Duodenal mucosa (tissue), 2 donors: ENCODE data around the gene CDC14A.

Experiments
- H3K27ac ChIP-seq: one replicate; pipeline ENCODE4 v1.7.0; 2013; ENCODE audit warnings: low read depth, low read length
- H3K27me3 ChIP-seq, 2 donors: one replicate each; pipeline ENCODE4 v1.7.0; 2013; ENCODE audit warnings: low read length in 2 of 2, control low read depth in 1 of 2; ENCODE audit not compliant: insufficient read depth in 2 of 2, control insufficient read depth in 1 of 2
- H3K36me3 ChIP-seq, 2 donors: one replicate each; pipeline ENCODE4 v1.7.0; 2013; ENCODE audit warnings: low read length in 2 of 2, control low read depth in 1 of 2; ENCODE audit not compliant: insufficient read depth in 2 of 2, control insufficient read depth in 1 of 2
- H3K4me1 ChIP-seq, 2 donors: one replicate each; pipeline ENCODE4 v1.7.0; 2013; ENCODE audit warnings: low read length in 2 of 2, control low read depth in 1 of 2; ENCODE audit not compliant: insufficient read depth in 2 of 2, control insufficient read depth in 1 of 2
- H3K4me3 ChIP-seq, 2 donors: one replicate each; pipeline ENCODE4 v1.7.0; 2013; ENCODE audit warnings: low read length in 2 of 2, low read depth in 1 of 2
- H3K9ac ChIP-seq, 2 donors: one replicate each; pipeline ENCODE4 v1.7.0; 2013; ENCODE audit warnings: low read length in 2 of 2, low read depth in 1 of 2
- H3K9me3 ChIP-seq, 2 donors: one replicate each; pipeline ENCODE4 v1.7.0; 2013; ENCODE audit warnings: low read length in 2 of 2, control low read depth in 1 of 2; ENCODE audit not compliant: control insufficient read depth in 1 of 2

CDC14A gene

DNA sequence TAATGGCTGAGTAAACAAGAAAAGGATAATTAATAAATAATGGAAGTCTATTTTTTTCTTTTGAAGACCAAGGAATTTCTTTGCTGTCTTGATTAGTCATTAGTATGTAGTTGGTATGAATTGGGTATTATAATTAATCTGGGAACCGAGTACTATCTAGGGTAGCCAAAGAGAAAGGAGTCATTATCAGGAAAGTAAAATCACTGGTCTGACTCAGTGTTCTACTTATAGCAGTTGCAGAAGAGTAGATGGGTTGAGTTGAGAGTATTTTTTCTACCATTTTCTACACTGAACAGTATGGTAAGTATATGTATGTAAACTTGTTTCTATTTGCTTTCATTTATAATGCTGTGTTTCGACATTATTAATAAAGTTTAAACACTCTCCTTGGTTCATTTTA is 26.6 kb downstream of the CDC14A start:
- H3K4me1 ChIP-seq: peaks cover 14 to 23% of the 10 kb centered on the region in 2 donors
- no peak overlapping the region for H3K9ac ChIP-seq
- no peaks in the 10 kb centered on the region for H3K9me3 ChIP-seq
- H3K36me3 ChIP-seq: no peaks in the 10 kb centered on the region
- no peak overlapping the region for H3K4me3 ChIP-seq
- H3K27ac ChIP-seq: no peak overlapping the region
- H3K27me3 ChIP-seq: no peaks in the 10 kb centered on the region

DNA sequence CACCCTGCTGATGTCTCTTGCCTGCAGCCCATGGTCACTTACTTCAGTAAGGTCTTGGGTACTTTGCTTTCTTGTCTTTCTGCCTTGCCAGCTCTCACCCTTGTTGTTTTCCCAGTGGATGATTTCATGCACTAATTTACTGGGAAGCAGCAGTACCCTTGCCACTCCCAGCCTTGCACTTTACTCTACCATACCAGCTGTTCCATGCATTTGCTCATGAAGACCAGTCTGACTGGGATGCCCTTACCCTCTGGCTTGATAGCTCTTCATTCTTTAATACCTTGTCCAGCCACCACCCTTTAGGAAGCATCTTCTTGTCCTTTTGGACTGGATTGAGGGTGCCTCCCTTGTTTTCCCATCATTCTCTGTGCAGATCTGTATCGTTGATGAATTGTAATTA is 28.3 kb downstream of the CDC14A start:
- H3K36me3 ChIP-seq: no peaks in the 10 kb centered on the region
- no peaks in the 10 kb centered on the region for H3K27me3 ChIP-seq
- H3K4me1 ChIP-seq: peaks cover 24 to 33% of the 10 kb centered on the region in 2 donors
- no peak overlapping the region for H3K9ac ChIP-seq
- H3K27ac ChIP-seq: no peak overlapping the region
- no peaks in the 10 kb centered on the region for H3K9me3 ChIP-seq
- H3K4me3 ChIP-seq: no peak overlapping the region

DNA sequence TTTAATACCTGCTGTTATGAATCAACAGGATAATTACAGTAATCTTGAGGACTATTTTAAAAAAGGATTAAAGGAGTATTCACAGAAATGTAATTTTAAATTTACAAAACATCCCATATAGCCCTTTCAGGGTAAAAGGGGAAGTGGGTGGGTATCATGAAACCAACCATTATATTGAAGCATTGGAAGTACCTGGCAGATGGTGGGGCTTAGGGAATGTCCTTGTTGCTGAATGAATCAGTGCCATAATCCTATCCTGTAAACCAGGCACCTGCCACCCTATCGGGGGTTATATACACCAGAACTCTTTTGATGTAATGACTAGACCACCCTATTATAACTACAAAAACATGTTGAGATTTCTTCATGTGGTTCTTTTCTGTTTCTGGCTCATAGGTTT is 30.4 kb downstream of the CDC14A start:
- Histone ChIP-seq H3K36me3 (no peaks in the 10 kb centered on the region), H3K4me1 (peaks cover 24 to 33% of the 10 kb centered on the region in 2 donors), H3K27ac (no peak overlapping the region)

DNA sequence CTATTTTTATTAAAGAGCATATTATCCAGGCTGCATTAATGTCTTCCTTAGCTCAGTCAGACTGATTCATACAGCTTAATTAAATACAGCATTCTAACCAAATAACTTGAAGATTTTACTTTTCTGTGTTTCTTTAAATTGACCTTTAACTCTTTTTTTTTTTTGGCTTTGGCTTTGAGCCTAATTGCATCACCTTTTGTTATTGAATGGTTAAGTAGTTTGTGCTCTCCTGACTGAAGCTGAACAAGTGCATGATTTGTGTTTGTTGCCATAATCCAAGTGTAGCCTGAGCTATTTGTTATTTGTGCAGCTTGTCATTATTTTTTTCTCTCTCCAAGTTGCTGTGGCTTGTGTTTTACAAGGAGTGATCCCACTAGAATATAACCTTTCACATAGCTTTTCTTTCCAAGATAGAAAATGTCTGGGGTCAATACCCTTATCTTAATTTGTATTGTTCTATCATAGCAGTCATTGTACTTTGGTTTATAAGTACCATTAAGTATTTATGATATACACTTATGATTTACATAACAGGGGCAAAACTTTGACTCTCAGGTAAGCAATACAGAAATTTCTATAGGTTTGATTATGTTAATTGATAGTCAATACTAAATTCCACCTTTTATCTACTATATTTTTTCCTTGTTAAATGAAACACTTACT is 31.6 kb downstream of the CDC14A start:
- Histone ChIP-seq H3K4me1 (peaks cover 24 to 40% of the 10 kb centered on the region in 2 donors), H3K27me3 (no peaks in the 10 kb centered on the region), H3K9me3 (no peaks in the 10 kb centered on the region), H3K27ac (no peak overlapping the region), H3K4me3 (peak overlapping the region in 1 of 2 donors; percentile 16), H3K9ac (no peak overlapping the region), H3K36me3 (no peaks in the 10 kb centered on the region)

More for the DNA sequence above, 30.4 kb downstream of the CDC14A start:
- H3K9me3 ChIP-seq: no peaks in the 10 kb centered on the region
- H3K4me3 ChIP-seq: no peak overlapping the region
- no peak overlapping the region for H3K9ac ChIP-seq
- no peaks in the 10 kb centered on the region for H3K27me3 ChIP-seq

DNA sequence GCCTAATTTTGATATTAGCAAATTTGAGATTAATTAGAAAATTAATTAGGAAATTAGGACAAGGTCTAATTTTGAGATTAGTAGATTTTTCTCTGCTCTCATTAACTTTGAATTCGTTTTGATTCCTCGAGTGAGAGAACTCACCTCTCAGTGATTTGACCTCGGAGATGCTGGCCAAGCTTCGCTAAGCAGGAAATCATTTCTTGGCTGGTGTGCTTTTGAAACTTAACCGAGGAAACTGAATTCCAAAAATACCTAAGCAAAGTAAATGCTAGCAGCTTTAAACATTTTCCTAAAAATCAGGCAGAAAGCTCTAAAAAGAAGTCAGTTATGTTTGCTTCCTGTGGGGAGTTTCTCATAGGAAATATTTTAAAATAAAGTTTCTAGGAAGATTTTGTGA is 34.9 kb downstream of the CDC14A start:
- Histone ChIP-seq H3K27ac (no peak overlapping the region), H3K4me3 (no peak overlapping the region), H3K27me3 (no peaks in the 10 kb centered on the region), H3K4me1 (peaks cover 21 to 30% of the 10 kb centered on the region in 2 donors), H3K9ac (no peak overlapping the region), H3K36me3 (peaks cover 0 to 11% of the 10 kb centered on the region in 2 donors), H3K9me3 (no peaks in the 10 kb centered on the region)

DNA sequence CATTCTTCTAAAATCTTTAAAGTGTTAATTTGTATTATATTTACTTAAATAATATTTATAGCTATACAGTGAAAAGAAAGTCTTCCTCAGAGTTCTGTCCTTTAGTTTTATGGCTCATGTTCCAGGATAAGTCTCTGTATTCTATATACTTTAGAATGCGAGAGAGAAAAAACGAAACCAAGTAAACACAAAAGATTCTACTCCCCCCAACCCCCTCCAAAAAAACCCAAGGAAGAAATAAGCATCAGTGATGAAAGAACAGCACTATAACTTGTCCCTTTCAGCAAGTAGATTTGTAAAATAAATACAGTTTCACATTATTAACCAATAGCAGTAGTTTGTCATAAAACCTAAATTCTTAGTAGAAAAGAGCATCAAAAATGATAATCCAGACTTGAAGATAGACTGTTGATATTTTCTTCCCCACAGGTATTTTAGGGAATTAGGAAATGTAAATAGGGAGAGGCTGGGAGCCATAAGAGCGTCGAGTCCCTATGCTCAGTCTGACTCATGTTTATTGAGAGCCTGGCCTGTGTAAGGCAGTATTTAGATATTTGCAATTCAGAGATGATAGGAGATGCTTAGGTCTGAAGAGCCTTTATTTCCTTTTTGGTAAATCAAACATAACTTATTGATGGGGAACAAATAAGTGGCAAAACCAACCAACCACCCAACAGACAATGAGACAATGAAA is 35.5 kb downstream of the CDC14A start:
- no peaks in the 10 kb centered on the region for H3K27me3 ChIP-seq
- peaks cover 0 to 11% of the 10 kb centered on the region in 2 donors for H3K36me3 ChIP-seq
- no peak overlapping the region for H3K27ac ChIP-seq
- H3K9ac ChIP-seq: no peak overlapping the region
- H3K4me3 ChIP-seq: no peak overlapping the region
- H3K9me3 ChIP-seq: no peaks in the 10 kb centered on the region
- peaks cover 21 to 28% of the 10 kb centered on the region in 2 donors for H3K4me1 ChIP-seq

DNA sequence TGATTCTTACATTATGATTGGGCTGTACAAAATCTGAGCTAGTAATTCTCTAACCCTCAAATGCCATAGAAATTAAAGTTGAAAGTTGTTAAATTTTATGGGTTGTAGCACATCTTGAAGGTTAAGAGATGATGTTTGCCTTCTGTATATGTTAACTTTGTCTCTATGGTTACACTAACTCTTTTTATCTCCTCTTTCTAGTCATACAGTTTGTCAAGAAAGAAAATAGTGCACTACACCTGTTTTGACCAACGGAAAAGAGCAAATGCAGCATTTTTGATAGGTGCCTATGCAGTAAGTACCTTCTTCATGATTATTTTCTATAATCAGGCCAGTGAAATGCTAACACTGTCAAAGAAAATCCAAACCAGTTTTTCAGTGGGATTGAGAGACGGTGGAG is 38.2 kb downstream of the CDC14A start:
- H3K9me3 ChIP-seq: no peaks in the 10 kb centered on the region
- H3K36me3 ChIP-seq: peaks cover 0 to 11% of the 10 kb centered on the region in 2 donors
- no peak overlapping the region for H3K9ac ChIP-seq
- peaks cover 5 to 7% of the 10 kb centered on the region in 2 donors for H3K4me1 ChIP-seq
- no peak overlapping the region for H3K27ac ChIP-seq
- no peaks in the 10 kb centered on the region for H3K27me3 ChIP-seq
- no peak overlapping the region for H3K4me3 ChIP-seq

DNA sequence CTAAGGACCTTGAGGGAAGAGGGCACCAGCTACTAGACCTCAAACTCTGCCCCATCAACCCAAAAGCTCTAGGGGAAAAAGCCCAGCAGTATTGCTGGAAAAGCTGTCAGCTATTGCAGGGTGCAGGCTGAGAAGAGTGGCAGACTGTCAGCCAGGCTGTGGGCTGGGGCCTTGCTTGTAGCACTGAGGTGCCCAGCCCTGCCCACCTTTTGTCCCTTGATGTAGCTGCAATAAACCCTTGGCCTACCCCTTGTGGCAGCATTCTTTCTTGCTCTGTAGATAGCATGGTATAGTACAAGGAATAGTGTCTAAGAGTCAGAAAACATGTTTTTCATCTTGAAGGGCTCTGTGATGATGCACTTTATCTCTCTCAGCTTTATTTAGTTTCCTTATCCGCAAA is 39.4 kb downstream of the CDC14A start:
- no peaks in the 10 kb centered on the region for H3K9me3 ChIP-seq
- no peaks in the 10 kb centered on the region for H3K27me3 ChIP-seq
- H3K27ac ChIP-seq: no peak overlapping the region
- no peak overlapping the region for H3K4me3 ChIP-seq
- H3K36me3 ChIP-seq: peaks cover 0 to 11% of the 10 kb centered on the region in 2 donors
- peaks cover 5 to 7% of the 10 kb centered on the region in 2 donors for H3K4me1 ChIP-seq
- H3K9ac ChIP-seq: no peak overlapping the region

DNA sequence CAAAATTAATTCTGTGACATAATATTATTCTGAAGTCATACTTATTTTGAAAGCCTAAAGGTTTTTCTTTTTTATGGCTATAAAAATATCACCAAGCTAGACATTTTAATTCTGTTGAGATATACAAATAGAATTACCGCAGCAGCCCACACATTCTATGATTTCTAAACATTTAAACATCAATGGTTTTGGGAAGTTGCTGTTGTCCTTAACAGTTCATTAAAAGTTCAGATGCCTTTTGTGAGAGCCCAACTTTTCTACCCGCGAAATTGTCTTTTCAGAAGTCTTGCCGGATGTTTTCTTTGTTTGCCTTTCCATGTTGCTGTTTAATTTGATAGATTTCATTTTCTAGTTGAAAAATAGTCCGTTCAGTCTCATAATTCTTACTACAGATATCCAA is 40.5 kb downstream of the CDC14A start:
- Histone ChIP-seq H3K9ac (no peak overlapping the region), H3K9me3 (no peaks in the 10 kb centered on the region), H3K27me3 (no peaks in the 10 kb centered on the region), H3K4me1 (peaks cover 5 to 6% of the 10 kb centered on the region in 2 donors), H3K36me3 (peaks cover 0 to 11% of the 10 kb centered on the region in 2 donors), H3K4me3 (no peak overlapping the region), H3K27ac (no peak overlapping the region)

DNA sequence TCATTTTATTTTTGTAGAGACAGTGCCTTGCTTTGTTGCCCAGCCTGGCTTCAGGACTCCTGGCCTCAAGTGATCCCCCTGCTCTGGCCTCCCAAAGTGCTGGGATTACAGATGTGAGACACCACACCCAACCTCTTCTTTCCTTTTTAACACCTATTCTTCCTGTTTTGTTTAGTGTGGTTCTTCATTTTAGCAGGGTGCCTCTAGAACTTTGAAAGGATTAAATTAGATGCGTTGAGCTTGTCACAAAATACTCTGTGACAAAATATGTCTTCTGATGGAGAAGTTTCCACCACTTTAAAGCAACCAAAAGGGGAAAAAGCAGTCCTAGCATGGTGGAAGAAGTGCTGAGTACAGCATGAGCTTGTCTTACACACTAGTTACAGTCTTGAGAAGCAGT is 42.0 kb downstream of the CDC14A start:
- H3K27me3 ChIP-seq: no peaks in the 10 kb centered on the region
- H3K4me1 ChIP-seq: peaks cover 0 to 5% of the 10 kb centered on the region in 2 donors
- no peaks in the 10 kb centered on the region for H3K9me3 ChIP-seq
- H3K27ac ChIP-seq: no peak overlapping the region
- H3K36me3 ChIP-seq: peaks cover 0 to 11% of the 10 kb centered on the region in 2 donors
- H3K4me3 ChIP-seq: no peak overlapping the region
- H3K9ac ChIP-seq: no peak overlapping the region
